ENCODE results near the gene CHAC2. TPM values are rescaled to one million over a fixed set of nuclear protein-coding genes. Genes with fewer than 3 reads are reported as not detected.

Gene CHAC2
- total RNA-seq, 1 experiment from 2014 or later = 8.8 TPM

DNA sequence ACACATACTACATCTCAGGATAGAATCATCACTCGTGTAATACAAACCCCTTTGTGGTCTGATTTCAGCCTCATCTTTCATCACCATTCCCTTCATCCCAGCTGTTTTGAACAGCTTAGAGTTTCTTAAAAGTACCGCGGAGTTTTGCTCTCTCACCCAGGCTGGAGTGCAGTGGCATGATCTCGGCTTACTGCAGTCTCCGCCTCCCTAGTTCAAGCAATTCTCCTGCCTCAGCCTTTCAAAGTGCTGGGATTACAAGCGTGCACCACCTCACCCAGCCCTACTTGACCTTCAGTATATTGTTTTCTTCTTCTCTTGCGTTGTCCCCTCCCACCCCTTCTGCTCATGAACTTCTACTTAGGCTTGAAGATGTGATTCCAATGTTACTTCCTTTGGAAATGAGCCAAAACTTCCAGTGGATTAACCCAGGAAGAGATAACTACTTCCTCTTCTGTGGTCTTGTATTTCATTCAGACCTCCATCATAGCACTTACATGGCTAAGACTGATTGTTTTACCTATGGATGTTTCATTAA lies 35.1 kb downstream of the CHAC2 start:
- CTCF ChIA-PET = interaction anchor here (0.7 kb wide), 1 partner anchor 1350 kb away, joined by 3 read pairs; no protein-coding TSS in a partner anchor
- intact Hi-C loops (cut with micrococcal nuclease; ENCODE audit: unreplicated experiment) = no loop called here
- H3K36me3 Mint-ChIP-seq (ENCODE audit: insufficient read depth, unreplicated experiment) = peaks cover 6% of the 10 kb centered on the region
- H3K9me3 Mint-ChIP-seq (ENCODE audit: low read depth, unreplicated experiment) = no peaks in the 10 kb centered on the region
- TF ChIP-seq CTCF (IDR thresholded peaks at IDR 0.05; ENCODE audit: unreplicated experiment) = no peak
- H3K27ac Mint-ChIP-seq (ENCODE audit: unreplicated experiment) = no peak overlapping the region
- no peak for DNase-seq
- no peak overlapping the region for H3K4me3 Mint-ChIP-seq (ENCODE audit: low read depth, unreplicated experiment)
- H3K4me1 Mint-ChIP-seq (ENCODE audit: low read depth, unreplicated experiment) = no peaks in the 10 kb centered on the region
- no TSS peak for BruUV-seq (replicated peaks)
- H3K27me3 Mint-ChIP-seq (ENCODE audit: unreplicated experiment) = no peaks in the 10 kb centered on the region

GRCh38 chr2:53811601-53812000 lies 44.0 kb downstream of the CHAC2 start:
- CTCF ChIA-PET = no interaction called here
- no TSS peak for BruUV-seq (replicated peaks)
- no peaks in the 10 kb centered on the region for H3K4me1 Mint-ChIP-seq (ENCODE audit: low read depth, unreplicated experiment)
- no peak for DNase-seq
- no peaks in the 10 kb centered on the region for H3K9me3 Mint-ChIP-seq (ENCODE audit: low read depth, unreplicated experiment)
- no peak overlapping the region for H3K4me3 Mint-ChIP-seq (ENCODE audit: low read depth, unreplicated experiment)
- no peaks in the 10 kb centered on the region for H3K27me3 Mint-ChIP-seq (ENCODE audit: unreplicated experiment)
- peaks cover 20% of the 10 kb centered on the region for H3K36me3 Mint-ChIP-seq (ENCODE audit: insufficient read depth, unreplicated experiment)
- intact Hi-C loops (cut with micrococcal nuclease; ENCODE audit: unreplicated experiment) = no loop called here
- TF ChIP-seq CTCF (IDR thresholded peaks at IDR 0.05; ENCODE audit: unreplicated experiment) = no peak
- H3K27ac Mint-ChIP-seq (ENCODE audit: unreplicated experiment) = no peak overlapping the region

DNA sequence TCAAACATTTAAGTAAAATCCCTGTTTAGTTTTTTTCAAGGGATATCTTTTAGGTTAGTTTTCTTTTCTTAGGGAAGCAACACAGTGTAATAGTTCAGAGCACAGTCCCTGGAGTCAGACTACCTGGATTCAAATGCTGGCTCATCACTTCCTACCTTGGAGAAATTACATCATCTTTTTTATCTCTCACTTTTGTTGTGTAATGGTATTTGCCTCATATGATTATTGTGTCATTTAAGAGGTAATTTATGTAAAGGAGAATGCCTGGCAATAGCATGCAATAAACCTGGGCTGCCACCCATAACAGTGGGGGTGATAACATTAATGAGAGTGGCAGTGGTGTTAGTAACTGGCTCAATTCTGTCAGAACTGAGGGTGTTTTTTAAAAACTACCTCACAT lies 45.5 kb downstream of the CHAC2 start:
- Mint-ChIP-seq H3K9me3 (ENCODE audit: low read depth, unreplicated experiment) (no peaks in the 10 kb centered on the region), H3K4me3 (ENCODE audit: low read depth, unreplicated experiment) (no peak overlapping the region), H3K4me1 (ENCODE audit: low read depth, unreplicated experiment) (no peaks in the 10 kb centered on the region), H3K27ac (ENCODE audit: unreplicated experiment) (no peak overlapping the region), H3K36me3 (ENCODE audit: insufficient read depth, unreplicated experiment) (peaks cover 26% of the 10 kb centered on the region), H3K27me3 (ENCODE audit: unreplicated experiment) (no peaks in the 10 kb centered on the region)
- BruUV-seq (replicated peaks) = no TSS peak
- intact Hi-C loops (cut with micrococcal nuclease; ENCODE audit: unreplicated experiment) = no loop called here
- no peak for TF ChIP-seq CTCF (IDR thresholded peaks at IDR 0.05; ENCODE audit: unreplicated experiment)
- CTCF ChIA-PET = interaction anchor here (0.6 kb wide), 1 partner anchor 302 kb away, joined by 3 read pairs; the partner anchor contains the start of gene ACYP2
- DNase-seq = no peak

DNA sequence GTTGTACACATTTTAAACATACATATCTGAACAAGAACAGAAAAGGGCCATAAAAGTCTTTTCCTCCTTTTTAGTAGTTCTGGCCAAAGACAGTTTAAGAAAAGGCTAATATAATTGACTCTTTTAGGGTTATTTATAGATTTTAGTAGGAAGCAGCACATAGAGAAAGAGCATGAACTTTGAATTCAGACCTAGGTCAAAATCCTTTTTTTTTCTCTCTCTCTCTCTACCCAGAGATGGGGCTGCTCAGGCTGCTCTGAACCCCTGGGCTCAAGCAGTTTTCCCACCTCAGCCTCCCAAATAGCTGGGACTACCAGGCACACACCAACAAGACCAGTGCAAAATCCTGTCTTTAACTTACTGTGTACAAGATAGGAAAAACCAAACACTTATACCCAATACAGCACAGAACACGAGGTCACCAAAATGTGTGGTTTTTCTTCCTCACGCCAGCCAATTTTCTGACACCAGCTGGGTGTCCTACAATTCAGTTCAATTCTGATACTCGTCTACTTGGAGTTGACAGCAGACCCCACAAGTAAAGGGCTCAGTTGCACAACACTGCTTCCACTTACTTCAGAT lies 51.3 kb downstream of the CHAC2 start:
- DNase-seq = no peak
- intact Hi-C loops (cut with micrococcal nuclease; ENCODE audit: unreplicated experiment) = no loop called here
- H3K4me3 Mint-ChIP-seq (ENCODE audit: low read depth, unreplicated experiment) = no peak overlapping the region
- peaks cover 20% of the 10 kb centered on the region for H3K36me3 Mint-ChIP-seq (ENCODE audit: insufficient read depth, unreplicated experiment)
- no peak for TF ChIP-seq CTCF (IDR thresholded peaks at IDR 0.05; ENCODE audit: unreplicated experiment)
- CTCF ChIA-PET = interaction anchor here (0.6 kb wide), 1 partner anchor 53 kb away, joined by 4 read pairs; no protein-coding TSS in a partner anchor
- H3K27ac Mint-ChIP-seq (ENCODE audit: unreplicated experiment) = no peak overlapping the region
- no peaks in the 10 kb centered on the region for H3K4me1 Mint-ChIP-seq (ENCODE audit: low read depth, unreplicated experiment)
- H3K9me3 Mint-ChIP-seq (ENCODE audit: low read depth, unreplicated experiment) = no peaks in the 10 kb centered on the region
- no TSS peak for BruUV-seq (replicated peaks)
- H3K27me3 Mint-ChIP-seq (ENCODE audit: unreplicated experiment) = no peaks in the 10 kb centered on the region
